Coronary artery (tissue), 2 donors: Measurements from ENCODE around the gene CLEC2A.

Experiments used
- DNase-seq: peaks from one replicate; pipeline ENCODE4 v3.0.0-alpha.2; 2017; ENCODE audit warnings: low spot score
- H3K27ac ChIP-seq, 2 donors: fragments of 200-600 bp; sonication (generic); one replicate each; pipeline ENCODE4 v1.5.1; 2016 to 2019
- H3K4me3 ChIP-seq: fragments of 200-600 bp; sonication (generic); 2 replicates; pipeline ENCODE4 v1.5.1; 2016; ENCODE audit warnings: mild to moderate bottlenecking, moderate library complexity
- TF ChIP-seq, protein P1 (sequence below): fragments of 200-600 bp; sonication (generic); IDR thresholded peaks from one replicate; pipeline ENCODE4 v1.5.1; 2019; ENCODE audit warnings: antibody characterized with exemption

The CLEC2A gene

DNA sequence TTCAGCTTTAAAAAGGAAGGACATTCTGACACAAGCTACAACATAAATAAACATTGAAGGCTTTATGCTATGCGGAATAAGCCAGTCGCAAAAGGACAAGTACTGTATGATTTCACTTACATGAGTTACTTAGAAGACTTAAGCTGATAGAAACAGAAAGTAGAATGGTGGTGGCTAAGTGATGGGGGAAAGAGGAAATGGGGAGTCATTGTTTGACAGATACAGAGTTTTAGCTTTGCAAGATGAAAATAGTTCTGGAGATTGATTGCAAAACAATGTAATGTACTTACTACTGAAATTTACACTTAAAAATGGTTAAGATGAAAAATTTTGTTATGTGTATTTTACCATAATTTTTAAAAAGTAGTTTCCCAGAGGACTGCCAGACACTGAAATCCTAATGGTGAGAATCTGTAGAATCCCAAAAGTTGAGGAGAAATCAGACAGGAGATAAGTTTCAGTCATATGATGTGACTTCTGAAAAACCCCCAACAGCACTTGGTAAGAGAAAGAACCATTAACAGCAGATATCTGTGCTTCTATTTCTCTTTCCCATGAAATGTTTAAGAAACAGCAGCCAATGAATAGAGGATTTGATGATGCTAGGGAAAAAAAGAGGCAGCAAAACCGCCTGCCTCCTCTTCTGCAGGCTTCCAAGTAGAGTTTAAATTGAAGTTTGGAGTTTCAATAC, 16.6 kb upstream of the CLEC2A start:
- H3K4me3 ChIP-seq, result no peak overlapping the region
- no peak for DNase-seq
- no peak overlapping the region for H3K27ac ChIP-seq
- TF ChIP-seq, protein P1, sequence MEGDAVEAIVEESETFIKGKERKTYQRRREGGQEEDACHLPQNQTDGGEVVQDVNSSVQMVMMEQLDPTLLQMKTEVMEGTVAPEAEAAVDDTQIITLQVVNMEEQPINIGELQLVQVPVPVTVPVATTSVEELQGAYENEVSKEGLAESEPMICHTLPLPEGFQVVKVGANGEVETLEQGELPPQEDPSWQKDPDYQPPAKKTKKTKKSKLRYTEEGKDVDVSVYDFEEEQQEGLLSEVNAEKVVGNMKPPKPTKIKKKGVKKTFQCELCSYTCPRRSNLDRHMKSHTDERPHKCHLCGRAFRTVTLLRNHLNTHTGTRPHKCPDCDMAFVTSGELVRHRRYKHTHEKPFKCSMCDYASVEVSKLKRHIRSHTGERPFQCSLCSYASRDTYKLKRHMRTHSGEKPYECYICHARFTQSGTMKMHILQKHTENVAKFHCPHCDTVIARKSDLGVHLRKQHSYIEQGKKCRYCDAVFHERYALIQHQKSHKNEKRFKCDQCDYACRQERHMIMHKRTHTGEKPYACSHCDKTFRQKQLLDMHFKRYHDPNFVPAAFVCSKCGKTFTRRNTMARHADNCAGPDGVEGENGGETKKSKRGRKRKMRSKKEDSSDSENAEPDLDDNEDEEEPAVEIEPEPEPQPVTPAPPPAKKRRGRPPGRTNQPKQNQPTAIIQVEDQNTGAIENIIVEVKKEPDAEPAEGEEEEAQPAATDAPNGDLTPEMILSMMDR, result no peak

DNA sequence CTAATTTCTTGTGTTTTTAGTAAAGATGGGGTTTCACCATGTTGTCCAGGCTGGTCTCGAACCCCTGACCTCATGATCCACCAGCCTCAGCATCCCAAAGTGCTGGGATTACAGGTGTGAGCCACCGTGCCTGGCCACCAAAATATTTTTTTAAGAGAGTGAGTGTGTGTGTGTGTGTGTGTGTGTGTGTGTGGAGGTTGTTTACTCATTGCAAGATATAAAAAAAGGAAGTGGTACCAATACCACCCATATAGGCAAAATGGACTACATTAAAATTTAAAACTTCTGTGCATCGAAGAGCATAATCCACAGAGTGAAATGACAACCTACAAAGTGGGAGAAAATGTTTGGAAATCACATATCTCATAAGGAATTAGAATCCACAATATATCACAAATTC, 15.5 kb upstream of the CLEC2A start:
- no peak for DNase-seq
- TF ChIP-seq, protein P1, result no peak
- Histone ChIP-seq H3K4me3 (no peak overlapping the region), H3K27ac (no peak overlapping the region)

DNA sequence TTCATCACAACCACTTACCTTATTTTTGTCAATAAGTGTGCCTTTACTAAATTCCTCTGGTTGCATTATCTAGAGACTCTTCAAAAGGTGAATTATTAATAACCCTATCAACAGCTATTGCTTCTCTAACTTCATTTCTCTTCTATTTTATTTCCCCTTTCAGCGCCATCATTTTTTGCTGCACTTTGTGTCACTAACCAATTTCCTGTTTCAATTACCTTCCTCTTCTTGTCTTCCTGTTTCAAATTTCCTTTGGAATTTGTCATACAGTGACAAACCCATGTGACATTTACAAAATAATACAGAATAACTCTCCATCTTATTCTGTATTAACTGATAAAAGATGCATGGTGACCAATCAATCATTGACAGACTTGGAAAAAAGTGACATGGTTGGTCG, 12.2 kb upstream of the CLEC2A start:
- no peak for DNase-seq
- no peak overlapping the region for H3K4me3 ChIP-seq
- TF ChIP-seq, protein P1, result no peak
- H3K27ac ChIP-seq, result no peak overlapping the region

DNA sequence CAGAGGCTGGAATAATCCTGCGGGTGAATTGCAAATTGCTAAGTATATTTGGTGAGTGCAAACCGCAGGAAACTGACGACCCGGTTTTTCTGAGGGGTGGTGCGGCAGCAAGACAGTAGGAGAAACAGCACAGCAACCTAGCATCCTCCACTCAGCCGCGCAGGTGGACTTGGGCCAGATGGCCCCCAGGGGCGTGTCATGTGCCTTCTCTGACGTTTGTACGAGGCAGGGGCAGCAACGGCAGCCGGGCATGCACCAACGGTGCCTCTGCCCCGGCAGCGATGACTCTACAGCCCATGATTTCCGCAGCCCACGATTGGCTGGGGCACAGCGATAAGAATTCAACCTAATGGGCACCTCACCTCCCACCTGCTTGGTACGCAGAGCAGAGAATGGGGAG, 11.1 kb upstream of the CLEC2A start:
- no peak for DNase-seq
- no peak overlapping the region for H3K4me3 ChIP-seq
- H3K27ac ChIP-seq, result no peak overlapping the region
- TF ChIP-seq, protein P1, result no peak

DNA sequence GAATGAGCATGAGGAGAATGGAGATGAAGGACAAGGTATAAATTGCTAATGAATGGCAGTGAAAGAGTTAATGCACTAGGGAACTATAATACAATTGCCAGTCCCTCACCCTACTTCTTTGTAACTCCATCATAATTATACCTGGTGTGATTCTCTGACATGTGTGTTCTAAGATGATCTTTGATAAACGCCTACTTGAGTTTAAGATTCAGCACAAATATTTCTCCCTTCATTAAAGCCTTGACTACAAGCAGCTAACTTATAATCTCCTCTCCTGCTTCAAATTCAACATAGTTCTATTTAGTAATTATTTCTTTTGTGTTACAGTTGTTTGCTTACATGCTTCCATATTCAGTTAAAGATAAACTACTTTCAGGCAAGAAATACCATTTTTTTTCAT, 9.7 kb upstream of the CLEC2A start:
- TF ChIP-seq, protein P1, result no peak
- DNase-seq, result no peak

DNA sequence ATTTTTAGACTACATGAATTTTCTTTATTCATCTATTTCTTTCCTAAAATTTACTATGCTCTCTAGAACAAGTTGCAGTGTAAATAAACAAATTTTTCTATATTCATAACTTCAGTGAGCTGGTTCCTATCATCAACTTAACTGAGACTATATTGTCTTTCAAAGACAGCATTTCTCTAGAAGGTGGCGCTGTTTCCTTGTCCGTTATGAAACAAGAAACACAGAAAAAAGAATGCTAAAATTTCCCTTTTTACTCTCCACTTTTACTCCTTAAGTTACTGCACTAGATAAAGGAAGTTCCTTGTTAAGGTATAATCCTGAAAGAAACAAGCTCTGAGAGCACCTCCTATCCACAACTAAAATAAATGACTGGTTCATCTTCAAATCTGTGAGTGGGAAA, 8.2 kb upstream of the CLEC2A start:
- H3K27ac ChIP-seq, result no peak overlapping the region
- TF ChIP-seq, protein P1, result no peak
- DNase-seq, result no peak
- no peak overlapping the region for H3K4me3 ChIP-seq

More for the DNA sequence above, 9.7 kb upstream of the CLEC2A start:
- no peak overlapping the region for H3K27ac ChIP-seq
- no peak overlapping the region for H3K4me3 ChIP-seq

DNA sequence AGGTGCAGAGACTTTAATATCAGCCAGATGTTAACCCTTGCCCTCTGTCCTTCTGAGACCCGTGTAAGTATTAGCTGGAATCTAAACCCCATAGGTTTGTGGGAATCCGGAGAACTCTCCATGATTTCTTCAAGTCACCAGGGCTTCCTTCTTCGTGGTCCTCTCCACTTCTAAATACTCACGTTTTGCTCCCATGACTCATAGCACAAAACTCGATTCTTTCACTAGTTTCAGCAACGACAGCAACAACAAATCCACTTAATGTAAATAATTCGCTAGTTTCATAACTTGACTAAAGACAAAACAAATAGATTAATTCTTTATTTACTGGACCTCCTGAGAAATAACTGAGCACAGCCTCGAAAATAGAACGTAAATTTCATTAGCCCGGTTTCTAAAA, 4.4 kb upstream of the CLEC2A start:
- H3K27ac ChIP-seq, result no peak overlapping the region
- TF ChIP-seq, protein P1, result no peak
- H3K4me3 ChIP-seq, result no peak overlapping the region
- DNase-seq, result no peak
